Measurements from ENCODE around the gene KCNQ1. TPM values are rescaled to one million over a fixed set of nuclear protein-coding genes. Genes with fewer than 3 reads are reported as not detected.

The KCNQ1 gene
- polyA plus RNA-seq, 1 experiment = not detected

GRCh38 chr11:2729841-2730240 lies 285.0 kb downstream of the KCNQ1 start:
- DNase-seq (ENCODE audit: low read depth, low spot score) = no peak
- no peak for TF ChIP-seq CTCF (IDR thresholded peaks at IDR 0.05; ENCODE audit: low read depth, low read length)
- Histone ChIP-seq H3K27ac (ENCODE audit: low read depth, low read length) (no peak overlapping the region), H3K27me3 (ENCODE audit: control insufficient read depth, insufficient read depth, low read length) (peaks cover 31% of the 10 kb centered on the region), H3K9me3 (ENCODE audit: control insufficient read depth, insufficient read depth, low read length) (peaks cover 10% of the 10 kb centered on the region), H3K4me3 (ENCODE audit: low read depth, low read length) (no peak overlapping the region)
- POLR2A ChIA-PET = interaction anchor here (0.6 kb wide), 1 partner anchor 142 kb away, joined by 4 read pairs; no protein-coding TSS in a partner anchor
- CTCF ChIA-PET = no interaction called here

- ChIA-PET CTCF (no interaction called here), POLR2A (interaction anchor here (0.6 kb wide), 1 partner anchor 142 kb away, joined by 4 read pairs; no protein-coding TSS in a partner anchor)
- Histone ChIP-seq H3K27ac (ENCODE audit: low read depth, low read length) (no peak overlapping the region), H3K4me3 (ENCODE audit: low read depth, low read length) (no peak overlapping the region), H3K9me3 (ENCODE audit: control insufficient read depth, insufficient read depth, low read length) (peaks cover 10% of the 10 kb centered on the region), H3K27me3 (ENCODE audit: control insufficient read depth, insufficient read depth, low read length) (peaks cover 27% of the 10 kb centered on the region)
- TF ChIP-seq CTCF (IDR thresholded peaks at IDR 0.05; ENCODE audit: low read depth, low read length) = no peak
- DNase-seq (ENCODE audit: low read depth, low spot score) = no peak
These were observed 285.7 kb downstream of the KCNQ1 start for GRCh38 chr11:2730272-2731129.

- peaks cover 23% of the 10 kb centered on the region for H3K27me3 ChIP-seq (ENCODE audit: control insufficient read depth, insufficient read depth, low read length)
- DNase-seq (ENCODE audit: low read depth, low spot score) = no peak
- ChIA-PET CTCF (no interaction called here), POLR2A (no interaction called here)
- no peak for TF ChIP-seq CTCF (IDR thresholded peaks at IDR 0.05; ENCODE audit: low read depth, low read length)
- peaks cover 10% of the 10 kb centered on the region for H3K9me3 ChIP-seq (ENCODE audit: control insufficient read depth, insufficient read depth, low read length)
- H3K27ac ChIP-seq (ENCODE audit: low read depth, low read length) = no peak overlapping the region
- H3K4me3 ChIP-seq (ENCODE audit: low read depth, low read length) = no peak overlapping the region
These were observed 286.6 kb downstream of the KCNQ1 start for GRCh38 chr11:2731130-2732125.

GRCh38 chr11:2732261-2732939 lies 287.6 kb downstream of the KCNQ1 start:
- DNase-seq (ENCODE audit: low read depth, low spot score) = no peak
- Histone ChIP-seq H3K27ac (ENCODE audit: low read depth, low read length) (no peak overlapping the region), H3K27me3 (ENCODE audit: control insufficient read depth, insufficient read depth, low read length) (peaks cover 15% of the 10 kb centered on the region), H3K4me3 (ENCODE audit: low read depth, low read length) (no peak overlapping the region), H3K9me3 (ENCODE audit: control insufficient read depth, insufficient read depth, low read length) (peaks cover 1% of the 10 kb centered on the region)
- TF ChIP-seq CTCF (IDR thresholded peaks at IDR 0.05; ENCODE audit: low read depth, low read length) = no peak
- CTCF ChIA-PET = no interaction called here
- POLR2A ChIA-PET = no interaction called here

All from AG04450 (cell line).